DND-41 (cell line): ENCODE results near the gene METRN.
A peak's percentile ranks its signal among the peaks of the same experiment; 100 is the strongest.

Source experiments
- ATAC-seq: fragments of 200-7000 bp; cut with Tn5 transposase; 3 replicates; pipeline ENCODE4 v1.9.1; 2021; ENCODE audit warnings: low read depth; ENCODE audit not compliant: insufficient read depth
- DNase-seq: peaks from one replicate; pipeline ENCODE4 v3.0.0-alpha.2; 2020
- H2AFZ ChIP-seq: 2 replicates; pipeline ENCODE4 v1.6.0; 2012; ENCODE audit warnings: low read depth, low read length
- H3K27ac ChIP-seq: 2 replicates; pipeline ENCODE4 v1.5.1; 2012; ENCODE audit warnings: low read length, inconsistent platforms
- H3K27me3 ChIP-seq: fragments of 200-600 bp; sonication (generic); 2 replicates; pipeline ENCODE4 v1.6.0; 2012; ENCODE audit warnings: low read length, mild to moderate bottlenecking, inconsistent platforms; ENCODE audit not compliant: insufficient read depth, poor library complexity
- H3K36me3 ChIP-seq: 2 replicates; pipeline ENCODE4 v1.5.1; 2012; ENCODE audit warnings: low read length, inconsistent platforms; ENCODE audit not compliant: insufficient read depth
- H3K4me1 ChIP-seq: 2 replicates; pipeline ENCODE4 v1.5.1; 2012; ENCODE audit warnings: mild to moderate bottlenecking, low read length; ENCODE audit not compliant: insufficient read depth
- H3K4me2 ChIP-seq: 2 replicates; pipeline ENCODE4 v1.6.0; 2012; ENCODE audit warnings: mild to moderate bottlenecking, moderate library complexity, low read length, inconsistent platforms; ENCODE audit not compliant: insufficient read depth
- H3K4me3 ChIP-seq, 2 experiments: fragments of 200-600 bp in 1 of 2; shearing (Covaris generic) in 1 of 2; 2 replicates each; pipeline ENCODE4 v1.5.1; 2012 to 2016; ENCODE audit warnings: inconsistent platforms in 2 of 2, low read length in 2 of 2, mild to moderate bottlenecking in 2 of 2, low read depth in 1 of 2, moderate library complexity in 1 of 2
- H3K79me2 ChIP-seq: 2 replicates; pipeline ENCODE4 v1.6.0; 2012; ENCODE audit warnings: low read length, inconsistent platforms; ENCODE audit not compliant: insufficient read depth
- H3K9ac ChIP-seq: 2 replicates; pipeline ENCODE4 v1.6.0; 2012; ENCODE audit warnings: low read depth, mild to moderate bottlenecking, inconsistent platforms, low read length, moderate library complexity
- H3K9me3 ChIP-seq: 2 replicates; pipeline ENCODE4 v1.5.1; 2012; ENCODE audit warnings: low read length, moderate library complexity, mild to moderate bottlenecking, inconsistent platforms; ENCODE audit not compliant: insufficient read depth, severe bottlenecking
- H4K20me1 ChIP-seq: 2 replicates; pipeline ENCODE4 v1.6.0; 2012; ENCODE audit warnings: low read length; ENCODE audit not compliant: insufficient read depth
- CTCF ChIP-seq: IDR thresholded peaks from 2 replicates; pipeline ENCODE4 v1.5.1; 2012; ENCODE audit warnings: borderline replicate concordance, low read length, moderate library complexity, mild to moderate bottlenecking; ENCODE audit not compliant: poor library complexity, severe bottlenecking; ENCODE audit errors: extremely low read depth
- EZH2 ChIP-seq: IDR thresholded peaks from 3 replicates; pipeline ENCODE4 v1.6.1; 2012; ENCODE audit warnings: borderline replicate concordance, low read depth, mild to moderate bottlenecking, moderate library complexity, low read length, inconsistent platforms; ENCODE audit not compliant: severe bottlenecking

METRN gene

GRCh38 chr16:683396-684070, 31.4 kb upstream of the METRN start:
- Histone ChIP-seq H2AFZ (peak overlapping the region; percentile 70), H4K20me1 (peaks cover 51% of the 10 kb centered on the region), H3K9me3 (no peaks in the 10 kb centered on the region), H3K36me3 (peaks cover 69% of the 10 kb centered on the region), H3K79me2 (peaks cover 42% of the 10 kb centered on the region), H3K4me1 (peaks cover 77% of the 10 kb centered on the region), H3K9ac (peak overlapping the region; percentile 85), H3K27ac (peak overlapping the region; percentile 77), H3K4me3 (peak overlapping the region; percentile 61 to 98; a peak in 3 of 4 replicates), H3K27me3 (no peaks in the 10 kb centered on the region), H3K4me2 (peak overlapping the region; percentile 99)
- ATAC-seq = no peak
- no peak for TF ChIP-seq EZH2
- no peak for TF ChIP-seq CTCF
- no peak for DNase-seq

GRCh38 chr16:684071-684794, 30.7 kb upstream of the METRN start, which contains the start of gene JMJD8:
Gene JMJD8 (minus strand): TSS chr16:684334. CDS start chr16:684319, 15 bp downstream.
- Histone ChIP-seq H3K27ac (peak within 1 kb of the TSS; percentile 77), H3K36me3 (peaks cover 69% of the 10 kb centered on the region), H2AFZ (peak within 1 kb of the TSS; percentile 70), H4K20me1 (peaks cover 47% of the 10 kb centered on the region), H3K4me1 (peaks cover 77% of the 10 kb centered on the region), H3K27me3 (no peaks in the 10 kb centered on the region), H3K79me2 (peaks cover 49% of the 10 kb centered on the region), H3K4me2 (peak within 1 kb of the TSS; percentile 99), H3K4me3 (peak within 1 kb of the TSS; percentile 61 to 98; a peak in 3 of 4 replicates), H3K9me3 (no peaks in the 10 kb centered on the region), H3K9ac (peak within 1 kb of the TSS; percentile 85)
- peak; percentile 98 for DNase-seq
- TF ChIP-seq CTCF = no peak
- TF ChIP-seq EZH2 = no peak
- ATAC-seq = peak; percentile 79

- Histone ChIP-seq H3K27ac (no peak overlapping the region), H3K79me2 (peaks cover 57% of the 10 kb centered on the region), H3K4me1 (peaks cover 76% of the 10 kb centered on the region), H3K36me3 (peaks cover 69% of the 10 kb centered on the region), H2AFZ (no peak overlapping the region), H3K4me2 (peak overlapping the region; percentile 99), H3K9me3 (no peaks in the 10 kb centered on the region), H3K9ac (no peak overlapping the region), H4K20me1 (peaks cover 45% of the 10 kb centered on the region), H3K27me3 (no peaks in the 10 kb centered on the region), H3K4me3 (peak overlapping the region in 1 of 2 experiments; percentile 98; a peak in 2 of 4 replicates)
- ATAC-seq = no peak
- no peak for DNase-seq
- no peak for TF ChIP-seq EZH2
- TF ChIP-seq CTCF = no peak
Observed at GRCh38 chr16:684961-685696, 29.8 kb upstream of the METRN start.
